GM18909 (cell line): ENCODE data around the gene NRDE2.

ENCODE experiments used
- ATAC-seq: cut with Tn5 transposase; IDR thresholded peaks from one replicate; pipeline ENCODE4 v1.9.1; 2021; ENCODE audit warnings: mild to moderate bottlenecking; ENCODE audit not compliant: unreplicated experiment, poor library complexity

NRDE2 gene

GRCh38 chr14:90331497-90332270 is at the start of gene NRDE2:
Gene NRDE2, minus strand, starts transcription at chr14:90331941. Its CDS starts 37 bp downstream, at chr14:90331904.
- ATAC-seq = peak; percentile 96

- ATAC-seq = no peak
These were observed 49.5 kb upstream of the NRDE2 start for GRCh38 chr14:90381011-90381786.

- ATAC-seq = no peak
These were observed 47.4 kb upstream of the NRDE2 start for GRCh38 chr14:90379106-90379505.

GRCh38 chr14:90378249-90378648 is 46.5 kb upstream of the NRDE2 start:
- ATAC-seq = no peak

GRCh38 chr14:90375934-90376333 is 44.2 kb upstream of the NRDE2 start:
- no peak for ATAC-seq

GRCh38 chr14:90374813-90375212 is 43.1 kb upstream of the NRDE2 start:
- ATAC-seq = no peak

- no peak for ATAC-seq
These were observed 42.1 kb upstream of the NRDE2 start for GRCh38 chr14:90373887-90374286.

- no peak for ATAC-seq
These were observed 37.4 kb upstream of the NRDE2 start for GRCh38 chr14:90368946-90369721.

GRCh38 chr14:90362558-90362896 is 30.8 kb upstream of the NRDE2 start:
- no peak for ATAC-seq

- no peak for ATAC-seq
These were observed 30.3 kb upstream of the NRDE2 start for GRCh38 chr14:90361865-90362557.

- no peak for ATAC-seq
These were observed 26.6 kb upstream of the NRDE2 start for GRCh38 chr14:90358359-90358758.

- no peak for ATAC-seq
These were observed 25.2 kb upstream of the NRDE2 start for GRCh38 chr14:90356925-90357324.

- ATAC-seq = no peak
These were observed 24.1 kb upstream of the NRDE2 start for GRCh38 chr14:90355540-90356518.

GRCh38 chr14:90354551-90355298 is 23.0 kb upstream of the NRDE2 start:
- no peak for ATAC-seq

- no peak for ATAC-seq
These were observed 18.0 kb upstream of the NRDE2 start for GRCh38 chr14:90349739-90350138.

- ATAC-seq = no peak
These were observed 16.5 kb upstream of the NRDE2 start for GRCh38 chr14:90348270-90348669.

GRCh38 chr14:90345239-90345557 is 13.5 kb upstream of the NRDE2 start:
- no peak for ATAC-seq

- ATAC-seq = no peak
These were observed 12.8 kb upstream of the NRDE2 start for GRCh38 chr14:90344331-90345238.
